Hindlimb muscle (tissue), 1 donor: Measurements from ENCODE around the gene FARS2. TPM values are rescaled to one million over a fixed set of nuclear protein-coding genes. Genes with fewer than 3 reads are reported as not detected.

ENCODE experiments used
- DNase-seq: peaks from one replicate; pipeline ENCODE4 v3.0.0-alpha.2; 2013
- polyA plus RNA-seq: library from polyadenylated mRNA; unstranded; fragments of 120-200 nt; gene quantifications from one replicate; pipeline ENCODE4 v1.2.1, GENCODE V29; 2013; ENCODE audit not compliant: insufficient read length

FARS2 gene
- polyA plus RNA-seq, 1 donor: 12.0 TPM

- no peak for DNase-seq
Observed at GRCh38 chr6:5706124-5707033, 445.1 kb downstream of the FARS2 start.

GRCh38 chr6:5707281-5708045 lies 446.1 kb downstream of the FARS2 start:
- DNase-seq: no peak

DNA sequence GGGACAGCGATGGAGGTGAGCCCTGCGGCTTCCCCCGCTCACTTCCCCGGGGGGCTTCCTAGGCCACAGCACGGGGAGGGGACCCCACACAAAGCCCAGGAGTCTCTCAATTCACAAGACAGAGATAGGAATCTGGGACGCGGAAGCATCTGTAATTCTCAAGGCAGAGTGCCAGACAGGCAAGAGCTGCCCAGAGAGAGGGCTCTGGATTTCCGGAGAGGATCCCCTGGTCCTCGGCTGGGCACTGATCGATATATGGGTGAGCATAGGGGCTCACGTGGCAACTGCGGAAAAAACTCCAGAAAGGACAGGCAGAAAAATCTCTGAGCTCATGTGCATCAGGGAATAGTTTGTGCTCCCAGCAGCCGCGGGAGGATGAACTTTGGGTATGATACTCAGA lies 449.2 kb downstream of the FARS2 start:
- no peak for DNase-seq

GRCh38 chr6:5710936-5711335 lies 449.6 kb downstream of the FARS2 start:
- no peak for DNase-seq

GRCh38 chr6:5712349-5713215 lies 451.3 kb downstream of the FARS2 start:
- no peak for DNase-seq

- no peak for DNase-seq
Observed at GRCh38 chr6:5713519-5713918, 452.2 kb downstream of the FARS2 start.

GRCh38 chr6:5718231-5718947 lies 457.1 kb downstream of the FARS2 start:
- DNase-seq: no peak

- peak; percentile 31 for DNase-seq
Observed at GRCh38 chr6:5723841-5724691, 462.8 kb downstream of the FARS2 start.

DNA sequence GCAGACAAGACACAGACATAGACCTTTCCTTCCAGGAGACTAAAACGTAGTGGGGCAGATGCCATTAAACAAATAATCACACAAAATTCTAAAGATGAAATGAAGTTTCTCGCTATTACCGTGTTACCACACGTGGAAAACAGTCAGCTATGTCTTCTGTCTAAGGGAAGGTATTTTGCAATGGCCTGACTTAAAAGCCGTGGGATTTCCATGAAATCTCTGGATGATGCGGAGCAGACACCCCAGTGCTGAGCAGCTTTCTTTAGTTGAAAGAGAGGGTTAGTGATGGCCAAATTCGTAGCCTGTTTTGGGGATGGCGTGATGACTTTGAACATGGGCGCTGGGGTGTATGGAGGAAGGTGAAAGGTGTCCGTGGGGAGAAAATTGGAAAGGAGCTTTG lies 463.6 kb downstream of the FARS2 start:
- DNase-seq: no peak

GRCh38 chr6:5726976-5727718 lies 465.8 kb downstream of the FARS2 start:
- no peak for DNase-seq

- DNase-seq: no peak
Observed at GRCh38 chr6:5728351-5729079, 467.2 kb downstream of the FARS2 start.

DNA sequence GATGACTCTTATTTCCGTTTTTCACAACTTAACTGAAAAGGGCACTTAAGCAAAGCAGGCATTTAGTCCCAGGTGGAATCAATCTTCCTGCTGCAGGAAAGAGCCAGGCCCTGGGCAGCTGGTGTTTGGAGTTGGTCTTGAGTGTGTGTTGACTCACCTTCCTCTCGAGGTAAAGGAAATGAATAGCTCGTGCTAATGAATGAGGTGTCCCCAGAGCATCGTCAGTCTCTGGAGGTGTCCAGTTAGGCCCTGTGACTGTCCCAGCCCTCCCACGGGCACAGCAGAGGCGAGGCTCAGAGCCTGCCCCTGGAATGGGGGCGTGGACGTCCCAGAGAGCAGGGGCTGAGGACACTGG lies 467.7 kb downstream of the FARS2 start:
- DNase-seq: no peak

- no peak for DNase-seq
Observed at GRCh38 chr6:5729813-5730517, 468.7 kb downstream of the FARS2 start.

DNA sequence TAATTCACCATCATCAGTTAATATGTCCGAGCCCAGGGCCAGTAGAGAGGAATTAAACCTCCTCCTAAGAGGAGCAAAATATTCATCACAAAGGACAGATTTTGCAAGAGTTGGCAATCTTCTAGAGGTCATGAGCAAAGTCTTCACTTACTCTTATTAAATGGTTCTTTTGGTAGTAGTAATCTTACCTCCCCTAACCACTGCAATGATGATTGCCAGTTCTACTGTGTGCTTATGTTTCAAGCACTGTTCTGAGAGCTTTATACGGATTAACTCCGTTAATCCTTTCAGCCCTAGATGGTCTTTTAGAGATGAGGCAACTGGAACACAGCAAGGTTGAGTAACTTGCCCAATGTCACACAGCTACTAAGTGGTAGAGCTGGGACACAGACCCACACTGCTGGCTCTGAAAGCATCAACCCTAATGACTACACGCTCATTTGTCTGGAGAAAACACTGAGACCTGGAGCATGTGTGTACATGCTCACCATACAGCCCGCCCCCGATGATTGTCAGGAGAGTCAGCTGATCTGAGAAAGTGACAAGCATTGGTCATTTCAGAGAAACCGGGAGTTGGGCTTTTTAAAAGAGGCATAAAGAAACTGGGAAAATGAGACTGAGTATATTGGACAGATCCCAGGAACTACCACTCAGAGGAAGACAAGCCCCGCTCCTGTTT lies 469.4 kb downstream of the FARS2 start:
- DNase-seq: no peak

DNA sequence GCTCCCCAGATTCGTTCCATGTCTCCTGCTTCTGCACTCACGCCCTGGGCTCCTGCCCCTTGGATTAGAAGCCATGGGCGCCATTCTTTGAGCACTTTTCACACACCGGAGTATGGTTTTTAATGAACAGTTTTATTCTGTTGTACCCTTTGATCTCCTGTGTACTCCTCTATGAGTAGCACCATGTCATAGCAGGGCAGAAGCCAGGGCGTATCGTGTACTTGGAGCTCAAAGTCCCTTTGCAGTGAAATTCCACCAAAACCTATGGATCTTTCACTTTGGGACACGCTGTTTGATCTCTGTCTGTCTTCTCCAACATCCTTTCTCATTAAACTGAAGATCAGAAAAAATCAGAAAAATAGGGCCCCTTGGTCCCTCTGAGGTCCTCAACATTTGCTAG lies 470.1 kb downstream of the FARS2 start:
- DNase-seq: no peak

DNA sequence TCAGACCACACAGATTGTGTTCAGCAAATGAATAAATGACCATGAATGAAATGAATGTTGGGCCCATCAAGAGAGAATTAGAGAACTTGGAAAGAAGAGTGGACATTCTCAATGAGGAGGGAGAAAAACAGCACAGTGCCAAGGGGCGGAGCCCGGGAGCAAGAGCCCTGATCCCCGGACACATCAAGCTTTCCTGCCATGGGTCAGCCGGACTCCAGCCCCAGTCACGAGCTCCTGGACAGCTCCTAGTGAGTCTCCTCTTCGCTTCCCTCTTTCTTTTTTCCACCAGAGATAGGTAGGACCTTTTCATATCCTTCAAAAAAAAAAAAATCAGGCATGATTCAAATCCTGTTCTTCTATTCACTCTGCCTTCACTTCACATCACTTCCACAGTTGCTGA lies 471.2 kb downstream of the FARS2 start:
- DNase-seq: no peak

- no peak for DNase-seq
Observed at GRCh38 chr6:5736016-5736738, 474.9 kb downstream of the FARS2 start.

GRCh38 chr6:5737460-5737859 lies 476.1 kb downstream of the FARS2 start:
- no peak for DNase-seq
